HFFc6 (cell line): ENCODE data around the gene HIPK2. TPM values are rescaled to one million over a fixed set of nuclear protein-coding genes. Genes with fewer than 3 reads are reported as not detected.

ENCODE experiments used
- DNase-seq: peaks from one replicate; pipeline ENCODE4 v3.0.0-alpha.2; 2018
- H3K27ac Mint-ChIP-seq: 2 replicates; pipeline ENCODE4 v1.8.0; 2020; ENCODE audit warnings: mild to moderate bottlenecking, mixed read lengths
- H3K27me3 Mint-ChIP-seq: 2 replicates; pipeline ENCODE4 v1.8.0; 2021; ENCODE audit warnings: mild to moderate bottlenecking, moderate library complexity, mixed read lengths; ENCODE audit not compliant: insufficient read depth
- H3K36me3 Mint-ChIP-seq: 2 replicates; pipeline ENCODE4 v1.8.0; 2021; ENCODE audit warnings: low read depth, mixed read lengths
- H3K4me1 Mint-ChIP-seq: 2 replicates; pipeline ENCODE4 v1.8.0; 2020; ENCODE audit warnings: low read depth, mixed read lengths
- H3K4me3 Mint-ChIP-seq: 2 replicates; pipeline ENCODE4 v1.8.0; 2020; ENCODE audit warnings: mild to moderate bottlenecking, moderate library complexity, mixed read lengths
- H3K9me3 Mint-ChIP-seq: 2 replicates; pipeline ENCODE4 v1.8.0; 2020; ENCODE audit warnings: mild to moderate bottlenecking, mixed read lengths
- CTCF ChIP-seq: fragments of 200-600 bp; sonication (generic); IDR thresholded peaks from 2 replicates; pipeline ENCODE4 v1.5.0; 2021; ENCODE audit warnings: antibody characterized with exemption, mild to moderate bottlenecking
- total RNA-seq, 6 experiments: library from RNA; stranded (reverse); fragmentation: NEBNext Ultra II Directional; extraction: Animal tissue kit (Norgen Biotek cat#: 25700); gene quantifications; 2 replicates in 1 of 6; 3 replicates in 5 of 6; pipeline ENCODE4 v1.2.3, GENCODE V29; 2021

HIPK2 gene
- total RNA-seq, 6 experiments from 2014 or later = 14.6 to 33.4 (median 31.4) TPM

DNA sequence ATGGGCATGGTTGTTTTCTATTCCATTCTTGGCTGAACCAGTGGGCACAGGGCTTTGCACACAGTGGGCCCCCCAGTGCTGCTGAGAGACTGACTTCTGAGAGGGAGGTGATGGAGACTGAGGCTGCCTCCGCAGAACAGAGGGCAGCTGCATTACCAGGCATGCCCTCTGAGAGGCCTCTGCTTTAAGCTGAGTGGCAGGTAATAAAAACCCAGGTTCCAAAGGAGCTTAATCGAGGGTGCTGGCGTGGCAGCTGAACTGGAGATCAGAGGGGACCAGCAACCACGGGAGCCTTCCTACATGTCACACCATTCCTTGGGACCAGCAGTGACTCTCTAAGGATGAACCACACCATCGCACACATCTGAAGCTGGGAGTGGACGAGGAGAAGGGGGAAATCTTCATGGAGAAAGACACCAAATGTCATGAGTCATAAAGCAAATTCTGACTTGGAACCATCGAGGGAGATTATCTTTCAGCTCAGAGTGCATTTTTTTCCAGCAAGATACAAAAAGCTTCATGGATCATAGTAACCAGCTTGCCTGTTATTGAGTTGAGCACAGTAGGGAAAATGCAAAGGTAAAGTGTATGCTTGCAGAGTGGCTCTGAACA, 24.6 kb downstream of the HIPK2 start:
- Mint-ChIP-seq H3K27ac (no peak overlapping the region), H3K4me1 (peaks cover 17% of the 10 kb centered on the region), H3K9me3 (no peaks in the 10 kb centered on the region), H3K27me3 (no peaks in the 10 kb centered on the region), H3K36me3 (peaks cover 17% of the 10 kb centered on the region), H3K4me3 (no peak overlapping the region)
- DNase-seq = no peak
- peak; percentile 28 for TF ChIP-seq CTCF

GRCh38 chr7:139752604-139753003, 25.2 kb downstream of the HIPK2 start:
- no peak for DNase-seq
- Mint-ChIP-seq H3K4me3 (no peak overlapping the region), H3K27ac (no peak overlapping the region), H3K27me3 (no peaks in the 10 kb centered on the region), H3K36me3 (peaks cover 17% of the 10 kb centered on the region), H3K4me1 (peaks cover 17% of the 10 kb centered on the region), H3K9me3 (no peaks in the 10 kb centered on the region)
- no peak for TF ChIP-seq CTCF

DNA sequence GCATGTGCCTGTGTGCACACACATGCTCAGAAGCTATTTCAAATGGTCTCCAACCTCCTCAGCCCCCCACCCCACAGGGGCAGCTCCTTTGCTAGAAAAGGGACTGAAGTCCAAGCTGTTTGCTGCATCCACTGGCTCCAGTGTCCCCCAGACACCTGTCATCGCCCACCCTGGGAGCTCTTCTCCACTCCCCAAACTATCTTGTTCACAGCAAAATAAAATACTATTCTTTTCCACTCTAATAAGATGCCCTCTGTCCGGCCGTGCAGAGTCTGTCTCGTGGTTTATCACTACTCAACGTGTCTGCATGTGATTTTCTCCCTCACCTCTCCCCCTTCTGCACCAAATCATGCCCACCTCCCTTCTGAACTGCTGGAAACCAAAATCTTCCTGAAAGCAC, 25.6 kb downstream of the HIPK2 start:
- Mint-ChIP-seq H3K4me3 (no peak overlapping the region), H3K9me3 (no peaks in the 10 kb centered on the region), H3K27me3 (no peaks in the 10 kb centered on the region), H3K4me1 (peaks cover 17% of the 10 kb centered on the region), H3K36me3 (peaks cover 17% of the 10 kb centered on the region), H3K27ac (no peak overlapping the region)
- no peak for DNase-seq
- TF ChIP-seq CTCF = no peak

DNA sequence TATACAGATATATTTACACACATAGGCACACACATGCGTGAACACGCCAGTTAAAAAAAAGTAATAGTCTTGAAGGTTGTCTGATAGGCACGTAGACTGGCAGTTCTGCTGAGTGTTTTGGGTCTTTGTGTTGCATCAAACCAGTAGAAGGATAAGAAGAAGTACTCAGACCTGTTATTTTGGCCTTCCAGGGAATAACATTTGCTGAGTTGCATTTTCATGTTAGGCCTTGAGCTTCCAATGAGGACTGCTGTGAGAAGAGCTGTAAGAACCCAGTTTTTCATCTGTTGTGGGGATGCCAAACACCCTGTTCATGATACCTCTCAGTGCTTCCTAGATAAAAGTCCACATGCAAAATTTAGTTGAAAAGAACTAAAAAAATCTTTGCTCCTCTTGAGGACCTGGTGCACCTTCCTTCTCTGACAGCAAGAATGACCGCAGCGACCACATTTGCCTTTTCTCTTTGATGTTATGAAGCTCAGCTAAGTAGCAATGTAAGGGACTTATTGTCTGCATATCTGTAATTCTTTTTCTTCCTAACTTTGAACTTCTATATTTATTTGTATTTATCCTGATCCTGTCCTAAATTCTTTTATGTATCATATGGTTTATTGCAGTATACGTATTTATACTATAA, 27.2 kb downstream of the HIPK2 start:
- no peak for TF ChIP-seq CTCF
- Mint-ChIP-seq H3K9me3 (no peaks in the 10 kb centered on the region), H3K27me3 (peaks cover 2% of the 10 kb centered on the region), H3K36me3 (peaks cover 16% of the 10 kb centered on the region), H3K27ac (no peak overlapping the region), H3K4me1 (peaks cover 27% of the 10 kb centered on the region), H3K4me3 (no peak overlapping the region)
- DNase-seq = no peak

DNA sequence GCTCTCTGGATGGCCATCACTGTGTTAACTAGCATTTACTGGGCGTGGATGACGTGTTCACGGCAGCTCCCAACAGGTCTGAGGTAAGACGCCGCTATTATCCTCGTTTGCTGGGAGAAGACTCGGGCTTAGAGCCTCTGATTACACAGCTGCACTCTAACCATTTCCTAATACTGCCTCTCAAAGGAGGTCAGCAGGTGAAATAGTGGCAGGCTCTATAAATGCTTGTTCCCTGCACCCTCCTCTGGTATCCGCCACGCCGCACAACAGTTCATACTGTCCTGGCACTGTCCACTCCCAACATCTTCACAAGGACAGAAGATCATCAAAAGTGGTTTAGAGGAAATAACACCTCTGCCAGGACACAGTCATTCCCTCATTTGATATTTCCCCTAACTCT, 28.3 kb downstream of the HIPK2 start:
- H3K27me3 Mint-ChIP-seq = peaks cover 2% of the 10 kb centered on the region
- no peak for TF ChIP-seq CTCF
- peaks cover 6% of the 10 kb centered on the region for H3K36me3 Mint-ChIP-seq
- H3K4me1 Mint-ChIP-seq = peaks cover 33% of the 10 kb centered on the region
- no peak for DNase-seq
- no peak overlapping the region for H3K4me3 Mint-ChIP-seq
- no peak overlapping the region for H3K27ac Mint-ChIP-seq
- no peaks in the 10 kb centered on the region for H3K9me3 Mint-ChIP-seq
